ENCODE results near the gene IGFBP6. TPM values are rescaled to one million over a fixed set of nuclear protein-coding genes. Genes with fewer than 3 reads are reported as not detected.

Gene IGFBP6
- total RNA-seq, 5 donors from 2014 or later (not counting 1 experiment from before 2014, with no cell fraction given): 0.67 to 1.4 (median 0.79) TPM; not detected in 2

DNA sequence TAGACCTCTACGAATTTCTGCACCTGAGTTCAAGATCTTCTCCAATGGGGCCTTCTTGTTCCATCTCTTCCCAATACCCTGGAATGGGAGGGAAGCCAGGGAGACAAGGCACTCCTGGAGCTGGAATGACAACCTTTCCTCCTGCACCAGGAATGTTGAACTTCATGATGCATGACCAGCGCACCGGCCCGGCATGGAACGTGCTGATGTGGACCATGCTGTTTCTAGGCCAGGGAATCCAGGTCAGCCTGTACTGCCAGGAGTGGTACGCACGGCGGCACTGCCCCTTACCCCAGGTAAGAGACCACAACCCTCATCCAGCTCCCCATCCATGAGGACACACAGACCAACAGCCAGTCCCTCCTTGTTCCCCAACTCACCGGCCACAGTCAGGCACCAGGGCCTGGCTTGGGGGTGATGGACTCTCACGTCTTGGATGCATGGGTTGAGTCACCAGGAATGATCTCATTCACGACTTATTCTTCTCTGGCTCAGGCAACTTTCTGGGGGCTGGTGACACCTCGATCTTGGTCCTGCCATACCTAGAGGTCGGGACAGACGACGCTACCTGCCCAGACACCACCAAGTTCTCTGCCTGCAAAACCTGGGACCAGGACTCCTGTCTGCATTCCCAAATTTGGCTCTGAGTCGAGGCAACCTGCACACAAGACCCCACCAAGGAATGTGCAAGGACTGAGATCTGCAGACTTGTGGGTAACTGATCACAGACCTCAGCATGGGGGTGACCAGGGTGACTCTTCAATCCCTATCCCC lies 26.3 kb downstream of the IGFBP6 start:
- Mint-ChIP-seq H3K36me3 (no peaks in the 10 kb centered on the region), H3K27ac (no peak overlapping the region), H3K4me1 (peaks cover 0 to 3% (median 0%) of the 10 kb centered on the region in 3 donors), H3K27me3 (no peaks in the 10 kb centered on the region), H3K9me3 (no peaks in the 10 kb centered on the region), H3K4me3 (no peak overlapping the region)
- Histone ChIP-seq H3K9me3 (no peaks in the 10 kb centered on the region), H3K4me1 (ENCODE audit: control insufficient read depth in 1 of 2, extremely low read depth in 1 of 2, insufficient read depth in 2 of 2, low read length in 2 of 2) (no peaks in the 10 kb centered on the region), H3K27ac (ENCODE audit: low read length) (no peak overlapping the region), H3K36me3 (ENCODE audit: control insufficient read depth in 2 of 2, extremely low read depth in 1 of 2, insufficient read depth in 1 of 2, low read length in 1 of 2) (no peaks in the 10 kb centered on the region), H3K4me3 (ENCODE audit: control insufficient read depth in 1 of 2, extremely low read depth in 1 of 2, low read length in 1 of 2) (no peak overlapping the region), H3K27me3 (replicated peaks in 1 of 2; ENCODE audit: control insufficient read depth in 2 of 2, extremely low read depth in 1 of 2, insufficient read depth in 2 of 2, low read length in 1 of 2) (peaks cover 0 to 6% of the 10 kb centered on the region in 2 experiments)
- no peak for DNase-seq
- CTCF ChIA-PET: no interaction called here
- POLR2A ChIA-PET: no interaction called here
- ATAC-seq (replicated peaks in 1 of 4): no peak
- WGBS (ENCODE audit: insufficient coverage): 79% methylated on average over 11 of the region's 16 CpGs

DNA sequence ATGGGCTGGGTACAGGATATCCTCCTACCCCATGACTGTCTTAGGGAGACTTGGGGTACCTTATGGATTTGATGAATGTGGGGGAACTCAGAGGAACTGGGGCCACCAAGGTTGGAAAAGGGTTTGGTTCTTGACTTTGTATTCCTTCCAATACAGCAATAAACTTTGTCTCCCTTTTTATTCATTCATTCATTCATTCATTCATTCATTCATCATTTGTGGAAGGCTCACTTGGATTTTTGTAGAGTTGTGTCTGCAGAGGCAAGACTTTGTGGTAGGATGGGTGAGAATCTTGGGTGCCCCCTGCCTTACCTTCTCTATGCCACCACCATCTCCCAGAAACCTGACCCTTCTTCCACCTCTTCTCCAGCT lies 26.9 kb downstream of the IGFBP6 start:
- H3K36me3 ChIP-seq (ENCODE audit: control insufficient read depth in 2 of 2, extremely low read depth in 1 of 2, insufficient read depth in 1 of 2, low read length in 1 of 2): no peaks in the 10 kb centered on the region
- Mint-ChIP-seq H3K27ac (no peak overlapping the region), H3K4me1 (peaks cover 0 to 3% (median 0%) of the 10 kb centered on the region in 3 donors), H3K27me3 (no peaks in the 10 kb centered on the region), H3K9me3 (no peaks in the 10 kb centered on the region), H3K36me3 (no peaks in the 10 kb centered on the region), H3K4me3 (no peak overlapping the region)
- H3K4me1 ChIP-seq (ENCODE audit: control insufficient read depth in 1 of 2, extremely low read depth in 1 of 2, insufficient read depth in 2 of 2, low read length in 2 of 2): no peaks in the 10 kb centered on the region
- DNase-seq: no peak
- no peak overlapping the region for H3K4me3 ChIP-seq (ENCODE audit: control insufficient read depth in 1 of 2, extremely low read depth in 1 of 2, low read length in 1 of 2)
- ATAC-seq (replicated peaks in 1 of 4): no peak
- ChIA-PET CTCF (no interaction called here), POLR2A (no interaction called here)
- peaks cover 0 to 10% of the 10 kb centered on the region in 2 experiments for H3K27me3 ChIP-seq (replicated peaks in 1 of 2; ENCODE audit: control insufficient read depth in 2 of 2, extremely low read depth in 1 of 2, insufficient read depth in 2 of 2, low read length in 1 of 2)
- H3K9me3 ChIP-seq: no peaks in the 10 kb centered on the region
- no peak overlapping the region for H3K27ac ChIP-seq (ENCODE audit: low read length)

DNA sequence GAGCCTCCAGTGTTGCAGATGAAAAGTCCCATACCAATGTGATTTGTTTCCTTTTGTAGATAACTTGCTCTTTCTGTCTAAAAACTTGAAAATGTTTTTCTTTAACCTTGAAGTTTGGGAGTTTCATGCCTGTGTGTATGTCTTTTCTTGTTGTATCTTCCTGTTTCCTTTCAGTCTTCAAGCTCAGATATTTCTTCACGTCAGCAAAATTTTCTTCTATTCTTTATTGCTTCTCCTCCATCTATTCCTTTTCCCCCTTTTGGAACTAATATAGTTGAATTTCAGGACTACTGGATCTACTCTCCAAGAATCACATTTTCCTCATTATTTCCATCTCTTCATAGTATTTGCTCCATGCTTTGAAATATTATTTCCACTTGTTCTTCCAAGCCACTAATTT lies 29.7 kb downstream of the IGFBP6 start:
- POLR2A ChIA-PET: no interaction called here
- CTCF ChIA-PET: no interaction called here
- Histone ChIP-seq H3K36me3 (ENCODE audit: control insufficient read depth in 2 of 2, extremely low read depth in 1 of 2, insufficient read depth in 1 of 2, low read length in 1 of 2) (no peaks in the 10 kb centered on the region), H3K4me3 (ENCODE audit: control insufficient read depth in 1 of 2, extremely low read depth in 1 of 2, low read length in 1 of 2) (no peak overlapping the region), H3K27ac (ENCODE audit: low read length) (no peak overlapping the region), H3K9me3 (no peaks in the 10 kb centered on the region), H3K4me1 (ENCODE audit: control insufficient read depth in 1 of 2, extremely low read depth in 1 of 2, insufficient read depth in 2 of 2, low read length in 2 of 2) (no peaks in the 10 kb centered on the region), H3K27me3 (replicated peaks in 1 of 2; ENCODE audit: control insufficient read depth in 2 of 2, extremely low read depth in 1 of 2, insufficient read depth in 2 of 2, low read length in 1 of 2) (peaks cover 0 to 10% of the 10 kb centered on the region in 2 experiments)
- no peak overlapping the region for H3K4me3 Mint-ChIP-seq
- peaks cover 0 to 2% of the 10 kb centered on the region in 2 donors for H3K27me3 Mint-ChIP-seq
- no peaks in the 10 kb centered on the region for H3K36me3 Mint-ChIP-seq
- no peak overlapping the region for H3K27ac Mint-ChIP-seq
- DNase-seq (no peak), ATAC-seq (replicated peaks in 1 of 4) (no peak)
- no CpG with 5 or more reads among the region's 1 CpG for WGBS (ENCODE audit: insufficient coverage)
- no peaks in the 10 kb centered on the region for H3K9me3 Mint-ChIP-seq
- peaks cover 0 to 3% (median 0%) of the 10 kb centered on the region in 3 donors for H3K4me1 Mint-ChIP-seq

DNA sequence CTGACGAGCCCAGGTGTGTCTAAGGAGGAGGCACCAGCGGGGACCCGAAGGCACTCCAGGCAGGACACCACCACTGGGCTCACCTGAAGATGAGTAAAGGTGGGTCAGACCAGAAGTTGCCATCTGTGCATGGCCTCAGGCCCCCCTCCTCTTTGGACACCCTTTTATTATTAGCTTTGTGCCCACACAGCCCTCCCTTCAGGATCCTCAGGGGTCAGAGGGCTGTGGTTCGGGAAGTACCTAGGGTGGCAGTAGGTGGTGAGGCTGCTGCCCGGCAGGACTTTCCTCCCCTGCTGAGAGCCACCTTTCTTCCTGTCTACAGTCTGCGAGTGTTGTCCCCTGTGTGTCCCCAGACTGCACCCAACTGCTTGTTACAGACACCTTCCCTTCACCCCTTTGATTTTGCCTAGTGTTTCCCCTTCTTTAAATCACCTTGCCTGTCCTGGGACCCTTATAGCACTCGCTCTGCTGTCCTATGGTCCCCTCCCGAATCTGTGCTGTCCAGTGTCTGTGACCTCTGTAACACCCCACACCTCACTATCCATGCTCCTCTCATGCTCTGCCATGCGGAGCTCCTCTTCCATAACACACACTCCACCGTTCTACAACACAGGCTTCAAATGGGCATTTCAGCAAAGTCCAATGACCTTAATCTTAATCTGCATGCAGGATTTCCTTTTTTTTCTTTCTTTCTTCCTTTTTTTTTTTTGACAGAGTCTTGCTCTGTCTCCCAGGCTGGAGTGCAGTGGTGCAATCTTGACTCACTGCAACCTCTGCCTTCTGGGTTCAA lies 31.5 kb downstream of the IGFBP6 start:
- CTCF ChIA-PET: interaction anchor here in 1 of 2 donors (0.5 kb wide), 1 partner anchor 45 kb away, joined by 4 read pairs; no protein-coding TSS in a partner anchor
- no peaks in the 10 kb centered on the region for H3K4me1 ChIP-seq (ENCODE audit: control insufficient read depth in 1 of 2, extremely low read depth in 1 of 2, insufficient read depth in 2 of 2, low read length in 2 of 2)
- H3K27me3 Mint-ChIP-seq: peaks cover 0 to 2% of the 10 kb centered on the region in 2 donors
- DNase-seq: no peak
- no peaks in the 10 kb centered on the region for H3K9me3 ChIP-seq
- ATAC-seq (replicated peaks in 1 of 4): no peak
- H3K4me3 ChIP-seq (ENCODE audit: control insufficient read depth in 1 of 2, extremely low read depth in 1 of 2, low read length in 1 of 2): no peak overlapping the region
- no peaks in the 10 kb centered on the region for H3K36me3 ChIP-seq (ENCODE audit: control insufficient read depth in 2 of 2, extremely low read depth in 1 of 2, insufficient read depth in 1 of 2, low read length in 1 of 2)
- 60% methylated on average over 5 of the region's 10 CpGs for WGBS (ENCODE audit: insufficient coverage)
- POLR2A ChIA-PET: interaction anchor here in 1 of 2 donors (0.5 kb wide), 1 partner anchor 451 kb away, joined by 9 read pairs; no protein-coding TSS in a partner anchor
- H3K4me1 Mint-ChIP-seq: peaks cover 0 to 3% (median 0%) of the 10 kb centered on the region in 3 donors
- H3K4me3 Mint-ChIP-seq: no peak overlapping the region
- no peaks in the 10 kb centered on the region for H3K36me3 Mint-ChIP-seq
- H3K27ac ChIP-seq (ENCODE audit: low read length): no peak overlapping the region
- no peaks in the 10 kb centered on the region for H3K9me3 Mint-ChIP-seq
- no peak overlapping the region for H3K27ac Mint-ChIP-seq
- H3K27me3 ChIP-seq (replicated peaks in 1 of 2; ENCODE audit: control insufficient read depth in 2 of 2, extremely low read depth in 1 of 2, insufficient read depth in 2 of 2, low read length in 1 of 2): peaks cover 0 to 10% of the 10 kb centered on the region in 2 experiments

DNA sequence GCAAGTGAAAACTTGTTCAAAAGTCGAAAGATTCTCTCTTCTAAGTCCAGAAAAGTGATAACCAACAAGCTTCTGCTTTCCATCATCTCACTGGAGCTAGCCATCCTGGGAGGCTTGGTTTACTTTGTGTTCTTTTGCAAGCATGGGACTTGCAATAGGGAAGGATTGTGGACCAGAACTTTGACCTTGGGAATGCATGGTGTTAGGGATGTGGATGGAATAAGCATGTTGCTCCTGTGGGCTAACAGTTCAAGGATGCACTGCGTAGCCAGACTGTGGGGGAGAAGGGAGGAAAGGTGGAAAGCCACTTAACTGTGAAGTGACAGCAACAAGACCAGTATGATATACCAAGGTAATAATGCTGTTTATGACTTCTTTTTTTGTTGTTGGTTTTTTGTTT lies 34.4 kb downstream of the IGFBP6 start:
- Mint-ChIP-seq H3K27me3 (peaks cover 0 to 2% of the 10 kb centered on the region in 2 donors), H3K4me1 (peaks cover 0 to 3% (median 0%) of the 10 kb centered on the region in 3 donors), H3K4me3 (no peak overlapping the region), H3K27ac (no peak overlapping the region), H3K36me3 (no peaks in the 10 kb centered on the region), H3K9me3 (peaks cover 0 to 2% (median 0%) of the 10 kb centered on the region in 3 donors)
- H3K27me3 ChIP-seq (replicated peaks in 1 of 2; ENCODE audit: control insufficient read depth in 2 of 2, extremely low read depth in 1 of 2, insufficient read depth in 2 of 2, low read length in 1 of 2): peaks cover 0 to 10% of the 10 kb centered on the region in 2 experiments
- H3K27ac ChIP-seq (ENCODE audit: low read length): no peak overlapping the region
- POLR2A ChIA-PET: interaction anchor here in 1 of 2 donors (0.5 kb wide), 1 partner anchor 16 kb away, joined by 3 read pairs; no protein-coding TSS in a partner anchor
- CTCF ChIA-PET: no interaction called here
- no peaks in the 10 kb centered on the region for H3K9me3 ChIP-seq
- H3K4me3 ChIP-seq (ENCODE audit: control insufficient read depth in 1 of 2, extremely low read depth in 1 of 2, low read length in 1 of 2): no peak overlapping the region
- H3K4me1 ChIP-seq (ENCODE audit: control insufficient read depth in 1 of 2, extremely low read depth in 1 of 2, insufficient read depth in 2 of 2, low read length in 2 of 2): no peaks in the 10 kb centered on the region
- ATAC-seq (replicated peaks in 1 of 4) (no peak), DNase-seq (no peak)
- no peaks in the 10 kb centered on the region for H3K36me3 ChIP-seq (ENCODE audit: control insufficient read depth in 2 of 2, extremely low read depth in 1 of 2, insufficient read depth in 1 of 2, low read length in 1 of 2)
- 82% methylated on average over 1 of the region's 2 CpGs for WGBS (ENCODE audit: insufficient coverage)

DNA sequence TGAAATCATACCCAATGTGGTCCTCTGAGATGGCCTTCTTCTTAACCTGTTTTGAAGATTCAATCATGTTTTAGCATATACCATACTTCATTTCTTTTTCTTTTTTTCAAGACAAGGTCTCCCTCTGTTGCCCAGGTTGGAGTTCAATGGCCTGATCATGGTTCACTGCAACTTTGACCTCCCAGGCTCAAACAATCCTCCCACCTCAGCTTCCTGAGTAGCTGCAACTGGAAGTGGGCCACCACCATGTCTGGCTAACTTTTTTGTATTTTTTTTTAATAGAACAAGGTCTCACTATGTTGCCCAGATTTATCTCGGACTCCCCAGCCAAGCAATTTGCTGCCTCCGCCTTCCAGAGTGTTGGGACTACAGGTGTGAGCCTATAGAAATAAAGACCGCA lies 36.3 kb downstream of the IGFBP6 start:
- H3K9me3 Mint-ChIP-seq: peaks cover 0 to 6% (median 4%) of the 10 kb centered on the region in 3 donors
- CTCF ChIA-PET: no interaction called here
- no peaks in the 10 kb centered on the region for H3K4me1 Mint-ChIP-seq
- no peak overlapping the region for H3K4me3 ChIP-seq (ENCODE audit: control insufficient read depth in 1 of 2, extremely low read depth in 1 of 2, low read length in 1 of 2)
- DNase-seq: no peak
- H3K36me3 Mint-ChIP-seq: no peaks in the 10 kb centered on the region
- no peak overlapping the region for H3K27ac ChIP-seq (ENCODE audit: low read length)
- H3K36me3 ChIP-seq (ENCODE audit: control insufficient read depth in 2 of 2, extremely low read depth in 1 of 2, insufficient read depth in 1 of 2, low read length in 1 of 2): no peaks in the 10 kb centered on the region
- ATAC-seq (replicated peaks in 1 of 4): no peak
- POLR2A ChIA-PET: no interaction called here
- H3K27me3 ChIP-seq (replicated peaks in 1 of 2; ENCODE audit: control insufficient read depth in 2 of 2, extremely low read depth in 1 of 2, insufficient read depth in 2 of 2, low read length in 1 of 2): peaks cover 0 to 8% of the 10 kb centered on the region in 2 experiments
- H3K27ac Mint-ChIP-seq: no peak overlapping the region
- no peaks in the 10 kb centered on the region for H3K4me1 ChIP-seq (ENCODE audit: control insufficient read depth in 1 of 2, extremely low read depth in 1 of 2, insufficient read depth in 2 of 2, low read length in 2 of 2)
- peaks cover 3 to 6% of the 10 kb centered on the region in 2 donors for H3K27me3 Mint-ChIP-seq
- no peaks in the 10 kb centered on the region for H3K9me3 ChIP-seq
- no CpG with 5 or more reads among the region's 3 CpGs for whole genome bisulfite sequencing (ENCODE audit: insufficient coverage)
- H3K4me3 Mint-ChIP-seq: no peak overlapping the region

Measured in T-cell (primary cell).